Activated naive CD4-positive, alpha-beta T cell treated with anti-CD3 and anti-CD28 coated beads for 36 hours (primary cell): Measurements from ENCODE around the gene HIPK1. TPM values are rescaled to one million over a fixed set of nuclear protein-coding genes. Genes with fewer than 3 reads are reported as not detected.

Experiments used
- CTCF ChIA-PET: fragments of 350-600 bp; sonication (Branson Sonifier 250); formaldehyde crosslinking; loops from one replicate; lab custom pipeline; 2021; ENCODE audit warnings: antibody characterized with exemption; lab: Charles Lee
- DNase-seq: peaks from one replicate; pipeline ENCODE4 v3.0.0-alpha.2; 2020
- H3K27ac Mint-ChIP-seq: one replicate; pipeline ENCODE4 v1.8.0; 2021; ENCODE audit warnings: mild to moderate bottlenecking, mixed read lengths
- H3K27me3 Mint-ChIP-seq: one replicate; pipeline ENCODE4 v1.8.0; 2021; ENCODE audit warnings: low read depth, mixed read lengths
- H3K36me3 Mint-ChIP-seq: one replicate; pipeline ENCODE4 v1.8.0; 2021; ENCODE audit warnings: low read depth, mixed read lengths
- H3K4me1 Mint-ChIP-seq: one replicate; pipeline ENCODE4 v1.8.0; 2021; ENCODE audit warnings: low read depth, mixed read lengths
- H3K4me3 Mint-ChIP-seq: one replicate; pipeline ENCODE4 v1.8.0; 2021; ENCODE audit warnings: mild to moderate bottlenecking, moderate library complexity, mixed read lengths
- H3K9me3 Mint-ChIP-seq: one replicate; pipeline ENCODE4 v1.8.0; 2021; ENCODE audit warnings: mixed read lengths
- intact Hi-C: fragments of 100-400 bp; cut with micrococcal nuclease; formaldehyde crosslinking; loops from one replicate; pipeline ENCODE4 v1.15.1; 2023
- total RNA-seq, 2 experiments: library from RNA; stranded (reverse); gene quantifications; one replicate each; pipeline ENCODE4 v1.2.3, GENCODE V29; 2021

The HIPK1 gene
- total RNA-seq = 10 to 100 TPM; 47.7 to 51.0 TPM

- Mint-ChIP-seq H3K27ac (peak within 1 kb of the TSS; percentile 99), H3K4me3 (peak within 1 kb of the TSS; percentile 96), H3K27me3 (no peaks in the 10 kb centered on the region), H3K9me3 (no peaks in the 10 kb centered on the region), H3K36me3 (peaks cover 5% of the 10 kb centered on the region), H3K4me1 (peaks cover 40% of the 10 kb centered on the region)
- CTCF ChIA-PET = interaction anchor here (0.9 to 5.5 kb wide), 13 partner anchors 13 to 813 kb away, joined by 3 to 53 read pairs (median 5); partner anchors contain the start of genes AP4B1 and DCLRE1B
- intact Hi-C loops = loop anchor here (1.0 kb wide), 2 partner anchors 24 to 94 kb away; partner anchors contain the start of gene DCLRE1B
- DNase-seq = peak; percentile 94
Observed at GRCh38 chr1:113928941-113929749, at the start of gene HIPK1. Gene HIPK1, plus strand, starts transcription at chr1:113929324.

DNA sequence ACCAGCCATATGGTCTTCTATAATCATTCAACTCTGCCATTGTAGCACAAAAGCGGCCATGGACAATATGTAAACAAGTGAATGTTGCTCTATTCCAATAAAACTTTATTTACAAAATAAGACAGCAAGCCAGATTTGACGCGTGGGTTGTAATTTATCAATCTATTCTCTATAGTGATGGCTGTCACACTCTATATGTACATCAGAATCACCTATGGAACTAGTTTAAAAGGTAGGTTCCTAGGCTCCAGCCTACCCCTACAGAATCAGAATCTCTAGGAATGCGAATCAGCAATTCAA is 49.4 kb upstream of the HIPK1 start:
- intact Hi-C loops = loop anchor here (10.0 kb wide), 1 partner anchor 465 kb away; no protein-coding TSS in a partner anchor
- H3K9me3 Mint-ChIP-seq = no peaks in the 10 kb centered on the region
- no peak overlapping the region for H3K27ac Mint-ChIP-seq
- no peaks in the 10 kb centered on the region for H3K27me3 Mint-ChIP-seq
- H3K4me3 Mint-ChIP-seq = no peak overlapping the region
- H3K4me1 Mint-ChIP-seq = peaks cover 30% of the 10 kb centered on the region
- H3K36me3 Mint-ChIP-seq = no peaks in the 10 kb centered on the region
- DNase-seq = no peak
- CTCF ChIA-PET = interaction anchor here (1.3 to 1.5 kb wide), 2 partner anchors 14 to 24 kb away, joined by 3 to 4 read pairs; partner anchors contain the start of gene AP4B1

GRCh38 chr1:113881661-113882060 is 47.5 kb upstream of the HIPK1 start:
- H3K36me3 Mint-ChIP-seq = no peaks in the 10 kb centered on the region
- CTCF ChIA-PET = interaction anchor here (1.2 kb wide), 1 partner anchor 46 kb away, joined by 3 read pairs; no protein-coding TSS in a partner anchor
- no peak for DNase-seq
- intact Hi-C loops = no loop called here
- peaks cover 21% of the 10 kb centered on the region for H3K4me1 Mint-ChIP-seq
- no peak overlapping the region for H3K4me3 Mint-ChIP-seq
- no peak overlapping the region for H3K27ac Mint-ChIP-seq
- H3K27me3 Mint-ChIP-seq = no peaks in the 10 kb centered on the region
- H3K9me3 Mint-ChIP-seq = no peaks in the 10 kb centered on the region

DNA sequence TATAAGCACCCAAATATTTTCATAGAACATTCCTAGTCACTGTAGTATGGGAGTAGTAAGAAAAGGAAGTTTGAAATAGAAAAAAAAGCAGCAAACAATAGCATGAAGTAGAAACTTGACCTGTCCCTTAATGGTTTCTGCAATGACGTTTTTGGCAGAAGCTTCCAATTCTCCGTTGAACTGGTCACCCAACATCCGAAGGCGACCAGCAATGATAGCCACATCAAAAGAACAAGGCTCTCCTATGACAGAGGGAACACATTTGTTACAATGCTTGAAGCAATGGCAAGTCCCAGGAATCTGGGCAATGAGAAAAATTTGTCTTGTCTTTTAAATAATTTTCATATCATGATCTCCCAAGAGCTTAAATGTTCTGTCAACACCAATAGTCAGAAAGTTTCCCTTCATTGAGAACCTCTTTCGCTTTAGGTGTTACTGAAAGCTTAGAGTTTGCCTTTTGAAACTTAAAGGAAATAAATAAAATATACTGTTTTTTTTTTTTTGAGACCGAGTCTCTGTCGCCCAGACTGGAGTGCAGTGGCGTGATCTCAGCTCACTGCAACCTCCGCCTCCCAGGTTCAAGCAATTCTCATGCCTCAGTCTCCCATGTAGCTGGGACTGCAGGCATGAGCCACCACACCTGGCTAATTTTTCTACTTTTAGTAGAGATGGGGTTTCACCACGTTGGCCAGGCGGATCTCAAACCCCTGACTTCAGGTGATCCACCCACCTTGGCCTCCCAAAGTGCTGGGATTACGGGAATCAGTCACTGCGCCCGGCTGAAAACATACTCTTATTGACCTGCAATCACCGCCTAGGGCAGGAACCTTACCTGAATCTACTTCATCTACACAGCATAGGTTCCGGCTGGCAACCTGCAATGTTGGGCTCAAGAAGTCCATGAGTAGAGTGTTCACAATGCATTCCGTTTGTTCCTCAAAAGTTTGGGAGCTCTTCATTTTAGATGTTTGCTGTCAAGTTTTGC is 42.4 kb upstream of the HIPK1 start:
- Mint-ChIP-seq H3K9me3 (no peaks in the 10 kb centered on the region), H3K4me1 (peaks cover 23% of the 10 kb centered on the region), H3K27ac (no peak overlapping the region), H3K36me3 (no peaks in the 10 kb centered on the region), H3K27me3 (no peaks in the 10 kb centered on the region), H3K4me3 (no peak overlapping the region)
- DNase-seq = no peak
- CTCF ChIA-PET = interaction anchor here (0.6 to 0.7 kb wide), 3 partner anchors 9 to 891 kb away, joined by 3 to 4 read pairs (median 3); no protein-coding TSS in a partner anchor
- intact Hi-C loops = no loop called here

DNA sequence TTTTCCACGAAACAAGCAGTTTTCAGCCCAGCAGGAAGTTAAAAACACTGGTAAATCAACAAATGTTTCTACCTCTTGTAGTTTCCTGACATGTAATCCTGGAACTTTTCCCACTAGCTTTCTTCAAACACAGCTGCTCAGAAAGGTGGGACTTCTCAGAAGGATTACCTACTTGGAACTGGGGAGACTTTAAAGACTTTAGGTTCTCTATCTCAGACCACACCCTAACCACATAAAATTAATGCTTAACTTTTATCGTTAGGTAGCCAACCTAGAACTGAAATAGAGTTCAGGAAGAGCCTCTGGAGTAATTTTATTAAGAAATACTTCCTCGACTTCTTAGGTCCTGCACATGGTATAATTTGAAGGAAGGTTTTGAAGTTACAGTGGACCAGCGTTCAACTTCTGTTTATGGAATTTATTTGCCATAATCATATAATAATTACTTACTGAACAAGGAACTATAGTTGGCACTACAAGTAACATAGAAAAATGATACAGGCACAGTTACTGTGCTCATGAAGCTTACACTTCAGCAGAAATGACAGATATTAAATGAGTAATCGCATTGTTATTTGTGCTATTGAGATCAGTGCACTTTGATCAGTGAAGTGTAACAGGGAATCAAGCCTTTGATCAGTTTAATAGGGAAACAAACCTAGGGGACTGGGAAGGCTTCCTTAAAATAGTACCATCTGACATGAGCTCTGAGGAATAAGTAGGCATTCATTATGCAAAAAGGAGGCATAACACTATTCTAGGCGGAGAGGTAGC is 41.5 kb upstream of the HIPK1 start, which contains the start of gene BCL2L15:
BCL2L15 (minus strand) TSS at position 180 of the 774 bp plus-strand sequence. CDS start 206 bp downstream, outside the sequence.
- CTCF ChIA-PET = interaction anchor here (1.2 kb wide), 1 partner anchor 12 kb away, joined by 5 read pairs; no protein-coding TSS in a partner anchor
- no peaks in the 10 kb centered on the region for H3K36me3 Mint-ChIP-seq
- no peak for DNase-seq
- H3K9me3 Mint-ChIP-seq = no peaks in the 10 kb centered on the region
- no peaks in the 10 kb centered on the region for H3K27me3 Mint-ChIP-seq
- intact Hi-C loops = no loop called here
- peaks cover 23% of the 10 kb centered on the region for H3K4me1 Mint-ChIP-seq
- no peak within 1 kb of the TSS for H3K4me3 Mint-ChIP-seq
- no peak within 1 kb of the TSS for H3K27ac Mint-ChIP-seq

- peaks cover 19% of the 10 kb centered on the region for H3K4me1 Mint-ChIP-seq
- peaks cover 9% of the 10 kb centered on the region for H3K36me3 Mint-ChIP-seq
- CTCF ChIA-PET = no interaction called here
- no peaks in the 10 kb centered on the region for H3K27me3 Mint-ChIP-seq
- DNase-seq = no peak
- H3K4me3 Mint-ChIP-seq = no peak overlapping the region
- intact Hi-C loops = no loop called here
- no peaks in the 10 kb centered on the region for H3K9me3 Mint-ChIP-seq
- H3K27ac Mint-ChIP-seq = no peak overlapping the region
Observed at GRCh38 chr1:113890816-113891215, 38.3 kb upstream of the HIPK1 start.

DNA sequence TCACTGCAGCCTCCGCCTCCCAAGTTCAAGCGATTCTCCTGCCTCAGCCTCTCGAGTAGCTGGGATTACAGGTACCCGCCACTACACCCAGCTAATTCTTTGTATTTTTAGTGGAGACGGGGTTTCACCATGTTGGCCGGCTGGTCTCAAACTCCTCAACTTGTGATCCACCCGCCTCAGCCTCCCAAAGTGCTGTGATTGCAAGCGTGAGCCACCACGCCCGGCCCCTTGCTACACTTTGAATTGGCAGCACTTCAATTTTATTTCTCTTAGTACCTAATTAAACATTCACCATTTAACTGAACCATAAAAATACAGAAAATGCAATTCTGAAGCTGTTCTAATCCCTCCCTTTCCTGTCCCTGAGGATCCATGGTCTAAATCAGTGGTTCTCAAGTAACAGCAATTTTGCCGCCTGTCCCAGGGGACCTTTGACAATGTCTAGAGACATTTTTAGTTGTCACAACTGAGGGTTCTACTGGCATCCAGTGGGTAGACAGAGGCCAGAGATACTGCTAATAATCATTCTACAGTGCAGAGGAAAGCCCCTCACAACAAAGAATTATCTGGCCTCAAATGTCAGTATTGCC is 37.4 kb upstream of the HIPK1 start:
- H3K9me3 Mint-ChIP-seq = no peaks in the 10 kb centered on the region
- intact Hi-C loops = no loop called here
- H3K4me1 Mint-ChIP-seq = peaks cover 13% of the 10 kb centered on the region
- no peak overlapping the region for H3K4me3 Mint-ChIP-seq
- H3K27me3 Mint-ChIP-seq = no peaks in the 10 kb centered on the region
- H3K36me3 Mint-ChIP-seq = peaks cover 14% of the 10 kb centered on the region
- no peak overlapping the region for H3K27ac Mint-ChIP-seq
- DNase-seq = no peak
- CTCF ChIA-PET = interaction anchor here (1.0 to 1.3 kb wide), 2 partner anchors 11 to 56 kb away, joined by 3 read pairs; no protein-coding TSS in a partner anchor

DNA sequence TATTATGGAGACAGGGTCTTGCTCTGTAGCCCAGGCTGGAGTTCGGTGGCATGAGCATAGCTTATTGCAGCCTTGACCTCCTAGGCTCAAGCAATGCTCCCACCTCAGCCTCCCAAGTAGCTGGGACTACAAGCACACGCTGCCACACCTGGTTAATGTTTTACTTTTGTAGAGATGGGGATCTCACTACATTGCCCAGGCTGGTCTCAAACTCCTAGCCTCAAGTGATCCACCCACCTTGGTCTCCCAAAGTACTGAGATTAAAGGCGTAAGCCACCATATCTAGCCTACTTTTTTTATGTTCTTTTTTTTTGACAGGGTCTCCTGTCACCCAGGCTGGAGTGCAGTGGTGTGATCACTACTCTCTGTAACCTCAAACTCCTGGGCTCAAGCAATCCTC is 35.9 kb upstream of the HIPK1 start:
- H3K4me1 Mint-ChIP-seq = peaks cover 8% of the 10 kb centered on the region
- H3K27me3 Mint-ChIP-seq = no peaks in the 10 kb centered on the region
- no peak overlapping the region for H3K27ac Mint-ChIP-seq
- no peak for DNase-seq
- CTCF ChIA-PET = interaction anchor here (0.6 to 1.3 kb wide), 4 partner anchors 10 to 134 kb away, joined by 3 to 4 read pairs (median 3); partner anchors contain the start of gene PHTF1
- intact Hi-C loops = no loop called here
- H3K9me3 Mint-ChIP-seq = no peaks in the 10 kb centered on the region
- H3K36me3 Mint-ChIP-seq = peaks cover 17% of the 10 kb centered on the region
- H3K4me3 Mint-ChIP-seq = no peak overlapping the region

GRCh38 chr1:113895098-113895497 is 34.0 kb upstream of the HIPK1 start:
- H3K27me3 Mint-ChIP-seq = no peaks in the 10 kb centered on the region
- H3K4me1 Mint-ChIP-seq = peaks cover 26% of the 10 kb centered on the region
- CTCF ChIA-PET = interaction anchor here (0.6 to 1.6 kb wide), 2 partner anchors 9 to 19 kb away, joined by 4 read pairs; no protein-coding TSS in a partner anchor
- intact Hi-C loops = no loop called here
- no peak overlapping the region for H3K27ac Mint-ChIP-seq
- H3K4me3 Mint-ChIP-seq = no peak overlapping the region
- H3K36me3 Mint-ChIP-seq = peaks cover 31% of the 10 kb centered on the region
- DNase-seq = no peak
- H3K9me3 Mint-ChIP-seq = no peaks in the 10 kb centered on the region

DNA sequence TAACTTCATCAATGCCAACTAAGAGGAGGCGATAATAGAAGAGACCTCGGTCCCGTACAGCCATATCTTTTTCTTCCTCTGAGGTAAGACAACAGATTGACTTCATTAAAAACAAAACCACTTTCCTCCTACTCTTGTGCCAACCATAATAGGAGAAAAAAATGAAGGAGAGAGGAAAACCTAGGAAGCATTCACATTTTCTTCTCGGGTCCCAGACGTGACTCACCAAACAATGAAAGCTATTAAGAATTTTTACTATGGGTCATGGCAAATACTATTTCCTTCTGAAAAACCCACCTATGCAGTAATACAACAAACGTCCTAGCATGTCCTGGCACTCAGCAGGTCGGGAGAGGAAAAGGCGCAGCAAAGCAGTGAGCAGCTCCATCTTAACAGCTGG is 33.2 kb upstream of the HIPK1 start:
- Mint-ChIP-seq H3K9me3 (no peaks in the 10 kb centered on the region), H3K4me3 (no peak overlapping the region), H3K4me1 (peaks cover 24% of the 10 kb centered on the region), H3K27ac (no peak overlapping the region), H3K27me3 (no peaks in the 10 kb centered on the region), H3K36me3 (peaks cover 36% of the 10 kb centered on the region)
- no peak for DNase-seq
- CTCF ChIA-PET = interaction anchor here (0.6 to 1.6 kb wide), 2 partner anchors 10 to 20 kb away, joined by 4 read pairs; no protein-coding TSS in a partner anchor
- intact Hi-C loops = no loop called here

DNA sequence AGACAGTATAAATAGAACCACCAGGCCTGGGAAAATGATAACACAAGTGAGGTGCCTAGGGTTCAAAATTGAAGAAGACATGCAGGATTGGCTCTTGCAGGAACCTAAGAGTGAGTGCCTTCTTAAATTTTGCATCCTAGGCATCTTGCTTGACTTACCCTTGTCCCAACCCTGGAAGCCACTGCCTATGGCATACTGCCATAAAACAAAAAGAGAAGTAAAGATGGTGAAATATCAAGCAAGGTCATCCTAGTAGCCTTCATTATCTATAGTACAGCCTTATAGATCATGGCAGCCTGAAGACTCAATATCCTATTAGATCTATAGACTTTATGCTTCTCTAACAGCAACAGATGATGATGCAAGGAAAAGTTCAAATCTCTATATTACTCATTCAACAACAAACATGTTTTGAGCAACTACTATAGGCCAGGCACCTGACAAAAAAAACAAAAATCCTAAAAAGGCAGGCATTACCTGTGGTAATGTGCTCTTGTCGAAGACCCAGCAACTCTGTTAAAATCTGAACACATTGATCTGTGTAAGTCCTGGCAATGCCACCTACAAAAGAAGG is 30.8 kb upstream of the HIPK1 start:
- H3K27me3 Mint-ChIP-seq = no peaks in the 10 kb centered on the region
- DNase-seq = no peak
- peaks cover 47% of the 10 kb centered on the region for H3K4me1 Mint-ChIP-seq
- H3K27ac Mint-ChIP-seq = peak overlapping the region; percentile 64
- H3K9me3 Mint-ChIP-seq = no peaks in the 10 kb centered on the region
- intact Hi-C loops = no loop called here
- H3K36me3 Mint-ChIP-seq = peaks cover 53% of the 10 kb centered on the region
- no peak overlapping the region for H3K4me3 Mint-ChIP-seq
- CTCF ChIA-PET = no interaction called here
